ENCODE results near the gene GRM1.
"Not testable (repeated sequence)": the region's sequence is repeated elsewhere in the genome, so short reads cannot be mapped to it uniquely, and the experiment has no call there.

The GRM1 gene

GRCh38 chr6:146191612-146192011, 162.8 kb downstream of the GRM1 start:
- DNase-seq (no peak), ATAC-seq (no peak)

- DNase-seq (no peak), ATAC-seq (no peak)
These were observed 165.6 kb downstream of the GRM1 start for GRCh38 chr6:146194434-146194833.

GRCh38 chr6:146200176-146200575, 171.3 kb downstream of the GRM1 start:
- no peak for DNase-seq
- no peak for ATAC-seq

GRCh38 chr6:146202570-146202969, 173.7 kb downstream of the GRM1 start:
- ATAC-seq (no peak), DNase-seq (no peak)

- DNase-seq, result no peak
- no peak for ATAC-seq
These were observed 181.1 kb downstream of the GRM1 start for GRCh38 chr6:146209942-146210341.

- no peak for DNase-seq
- ATAC-seq, result no peak
These were observed 181.7 kb downstream of the GRM1 start for GRCh38 chr6:146210406-146211083.

- no peak for ATAC-seq
- DNase-seq, result no peak
These were observed 182.8 kb downstream of the GRM1 start for GRCh38 chr6:146211646-146212045.

GRCh38 chr6:146212781-146213180, 183.9 kb downstream of the GRM1 start:
- no peak for ATAC-seq
- DNase-seq, result no peak

- ATAC-seq, result no peak
These were observed 190.2 kb downstream of the GRM1 start for GRCh38 chr6:146219101-146219500.

GRCh38 chr6:146224449-146224848, 195.6 kb downstream of the GRM1 start:
- no peak for ATAC-seq

More at GRCh38 chr6:146219101-146219500, 190.2 kb downstream of the GRM1 start:
- no peak for DNase-seq

GRCh38 chr6:146224988-146225387, 196.1 kb downstream of the GRM1 start:
- ATAC-seq (no peak), DNase-seq (no peak)

More at GRCh38 chr6:146224449-146224848, 195.6 kb downstream of the GRM1 start:
- no peak for DNase-seq

- no peak for ATAC-seq
- no peak for DNase-seq
These were observed 211.5 kb downstream of the GRM1 start for GRCh38 chr6:146240322-146240721.

GRCh38 chr6:146240807-146241206, 211.9 kb downstream of the GRM1 start:
- ATAC-seq (no peak), DNase-seq (no peak)

- not testable (repeated sequence) for DNase-seq, ATAC-seq
These were observed 214.8 kb downstream of the GRM1 start for GRCh38 chr6:146243646-146244045.

GRCh38 chr6:146244630-146245143, 215.8 kb downstream of the GRM1 start:
- DNase-seq (no peak), ATAC-seq (no peak)

GRCh38 chr6:146246028-146246427, 217.2 kb downstream of the GRM1 start:
- DNase-seq (no peak), ATAC-seq (no peak)

- ATAC-seq (no peak), DNase-seq (no peak)
These were observed 224.8 kb downstream of the GRM1 start for GRCh38 chr6:146253691-146254090.

GRCh38 chr6:146258206-146258605, 229.3 kb downstream of the GRM1 start:
- no peak for ATAC-seq
- DNase-seq, result no peak

GRCh38 chr6:146260886-146261285, 232.0 kb downstream of the GRM1 start:
- ATAC-seq, result no peak

GRCh38 chr6:146265056-146265455, 236.2 kb downstream of the GRM1 start:
- ATAC-seq, result no peak
- DNase-seq, result no peak

More at GRCh38 chr6:146260886-146261285, 232.0 kb downstream of the GRM1 start:
- no peak for DNase-seq

- ATAC-seq, result no peak
- DNase-seq, result no peak
These were observed 238.6 kb downstream of the GRM1 start for GRCh38 chr6:146267447-146267846.

- no peak for ATAC-seq
- DNase-seq, result no peak
These were observed 239.1 kb downstream of the GRM1 start for GRCh38 chr6:146267946-146268345.

GRCh38 chr6:146269482-146269881, 240.6 kb downstream of the GRM1 start:
- ATAC-seq, result no peak

GRCh38 chr6:146271163-146271562, 242.3 kb downstream of the GRM1 start:
- ATAC-seq, DNase-seq: not testable (repeated sequence)

More at GRCh38 chr6:146269482-146269881, 240.6 kb downstream of the GRM1 start:
- no peak for DNase-seq
